Gastroesophageal sphincter (tissue), 4 donors: ENCODE measurements around the gene DUOXA1. TPM values are rescaled to one million over a fixed set of nuclear protein-coding genes. Genes with fewer than 3 reads are reported as not detected.

ENCODE experiments used
- total RNA-seq, 4 donors: library from RNA; depleted of rRNA; stranded (reverse); fragments of >200 nt; gene quantifications; one replicate each; pipeline ENCODE4 v1.1.0, GENCODE V29; 2016

DUOXA1 gene
- total RNA-seq, 4 donors from 2014 or later, result 0.67 to 1.7 (median 1.7) TPM; not detected in 1

Other genes starting within 250 kb of the DUOXA1 start
- gene TERB2, start 173.2 kb downstream of the DUOXA1 start, total RNA-seq, result not detected
- 1 to 10 TPM; 2.6 to 9.4 (median 7.9) TPM for gene SORD, start 106.7 kb downstream of the DUOXA1 start, total RNA-seq
- gene DUOX2, start 15.7 kb downstream of the DUOXA1 start, total RNA-seq, result 1 to 10 TPM in 1 of 4 donors, under 1 TPM in 3; 0.13 to 1.5 (median 0.54) TPM
- gene DUOXA2, start 15.6 kb downstream of the DUOXA1 start, total RNA-seq, result under 1 TPM in 2 of 4 donors, not detected in 2; 0.49 to 0.62 TPM
- 1 to 10 TPM in 2 of 4 donors, under 1 TPM in 2; 0.08 to 2.7 (median 1.1) TPM for gene DUOX1, start 115 bp upstream of the DUOXA1 start, total RNA-seq
- 1 to 10 TPM; 4.4 to 10.0 (median 7.4) TPM for gene SHF, start 58.1 kb upstream of the DUOXA1 start, total RNA-seq
- not detected for gene SLC28A2, start 122.4 kb upstream of the DUOXA1 start, total RNA-seq
- 10 to 100 TPM; 15.4 to 38.3 (median 25.4) TPM for gene GATM, start 248.7 kb upstream of the DUOXA1 start, total RNA-seq